NCI-H2029 (cell line): ENCODE results near the gene FGF8.
A peak's percentile ranks its signal among the peaks of the same experiment; 100 is the strongest.
"Not testable (repeated sequence)": the region's sequence is repeated elsewhere in the genome, so short reads cannot be mapped to it uniquely, and the experiment has no call there.

Source experiments
- DNase-seq: peaks from one replicate; lab custom pipeline; 2025; lab: John Stamatoyannopoulos, UW

Gene FGF8

GRCh38 chr10:101775273-101776160 is at the start of gene FGF8:
FGF8 (minus strand) TSS chr10:101776114; CDS start chr10:101775900, 214 bp downstream.
- no peak for DNase-seq

GRCh38 chr10:101824736-101825135 is 48.8 kb upstream of the FGF8 start:
- DNase-seq: no peak

GRCh38 chr10:101818872-101819633 is 43.1 kb upstream of the FGF8 start:
- DNase-seq: no peak

- peak; percentile 95 for DNase-seq
Observed at GRCh38 chr10:101818119-101818871, 42.4 kb upstream of the FGF8 start, which contains the start of gene OGA. OGA (minus strand) TSS chr10:101818444; CDS start chr10:101818022, 422 bp downstream.

GRCh38 chr10:101817337-101818118 is 41.6 kb upstream of the FGF8 start:
- DNase-seq: no peak

GRCh38 chr10:101816913-101817336 is 41.0 kb upstream of the FGF8 start:
- no peak for DNase-seq

- DNase-seq: no peak
Observed at GRCh38 chr10:101816376-101816775, 40.5 kb upstream of the FGF8 start.

- DNase-seq: no peak
Observed at GRCh38 chr10:101814466-101815071, 38.7 kb upstream of the FGF8 start.

GRCh38 chr10:101812606-101813005 is 36.7 kb upstream of the FGF8 start:
- DNase-seq: no peak

- DNase-seq: no peak
Observed at GRCh38 chr10:101807158-101807557, 31.2 kb upstream of the FGF8 start.

- DNase-seq: no peak
Observed at GRCh38 chr10:101803511-101803910, 27.6 kb upstream of the FGF8 start.

- no peak for DNase-seq
Observed at GRCh38 chr10:101797403-101798059, 21.6 kb upstream of the FGF8 start.

GRCh38 chr10:101793526-101793925 is 17.6 kb upstream of the FGF8 start:
- no peak for DNase-seq

GRCh38 chr10:101789686-101790085 is 13.8 kb upstream of the FGF8 start:
- no peak for DNase-seq

GRCh38 chr10:101789231-101789630 is 13.3 kb upstream of the FGF8 start:
- not testable (repeated sequence) for DNase-seq

GRCh38 chr10:101785801-101786200 is 9.9 kb upstream of the FGF8 start:
- DNase-seq: no peak

- DNase-seq: no peak
Observed at GRCh38 chr10:101784558-101784957, 8.6 kb upstream of the FGF8 start.

- DNase-seq: no peak
Observed at GRCh38 chr10:101783736-101784118, 7.8 kb upstream of the FGF8 start.

GRCh38 chr10:101782811-101783735 is 7.2 kb upstream of the FGF8 start, which contains the start of gene NPM3:
NPM3 (minus strand) TSS chr10:101783446; CDS start chr10:101783390, 56 bp downstream.
- peak; percentile 7 for DNase-seq
